Stimulated activated CD4-positive, alpha-beta T cell treated with anti-CD3 and anti-CD28 coated beads, Interleukin-15, amount 100 ng/mL, for 24 hours (primary cell): ENCODE results near the gene EDIL3.

Experiments
- DNase-seq: peaks from one replicate; pipeline ENCODE4 v3.0.0-alpha.2; 2020

EDIL3 gene

DNA sequence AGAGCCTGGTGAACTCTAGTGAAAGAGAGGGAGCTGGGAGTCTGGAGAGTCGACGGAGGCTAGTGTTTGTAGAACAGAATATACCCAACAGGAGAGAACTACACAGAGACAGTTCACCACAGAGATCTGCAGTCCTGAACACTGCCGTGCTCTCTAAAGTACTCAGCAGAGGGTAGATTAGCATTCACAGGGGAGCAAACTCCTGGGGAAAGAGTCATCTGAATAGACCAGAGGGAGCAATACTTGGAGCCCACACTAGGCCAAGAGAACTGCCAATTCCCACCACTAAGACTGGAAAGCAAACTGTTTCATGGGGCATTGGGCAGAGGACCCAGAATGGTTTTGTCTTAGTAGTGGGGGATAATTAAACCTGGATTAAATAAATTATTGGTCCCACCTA, 235.6 kb downstream of the EDIL3 start:
- no peak for DNase-seq

DNA sequence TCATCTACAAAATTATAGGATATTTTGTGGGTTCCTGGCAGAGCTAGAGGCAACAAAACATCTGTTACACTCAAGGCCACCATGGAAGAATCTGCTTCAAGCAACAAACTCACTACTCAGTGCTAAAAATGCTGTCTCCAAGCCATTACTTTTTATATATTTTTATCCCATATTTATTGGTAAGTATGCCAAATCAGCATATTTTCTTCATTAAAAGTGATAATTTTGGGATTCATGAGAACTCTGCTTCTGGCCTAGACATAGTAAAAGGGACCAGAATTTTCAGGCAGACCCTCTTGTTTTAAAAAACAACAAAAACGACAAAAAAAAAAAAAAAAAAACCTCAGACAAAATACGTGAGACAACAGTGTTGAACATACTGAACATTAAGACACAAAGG, 236.0 kb downstream of the EDIL3 start:
- DNase-seq, result no peak

DNA sequence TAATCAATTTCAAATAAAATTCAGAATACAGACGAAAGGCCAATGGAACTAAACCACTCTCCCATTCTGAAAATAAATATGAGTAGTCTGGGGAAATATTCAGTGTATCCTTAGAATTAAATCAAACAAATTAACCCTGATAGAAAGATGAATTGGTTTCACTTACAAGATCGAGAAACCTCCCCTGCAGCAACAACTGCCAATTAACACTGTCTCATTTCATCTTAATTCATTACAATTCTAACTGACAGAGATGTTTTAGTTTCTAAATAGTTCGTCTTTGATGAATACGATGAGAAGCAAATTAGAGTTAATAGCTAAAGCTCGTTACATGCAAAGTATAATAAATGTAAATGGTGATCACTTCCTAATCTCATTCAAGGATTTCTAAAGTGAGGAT, 247.1 kb downstream of the EDIL3 start:
- no peak for DNase-seq

DNA sequence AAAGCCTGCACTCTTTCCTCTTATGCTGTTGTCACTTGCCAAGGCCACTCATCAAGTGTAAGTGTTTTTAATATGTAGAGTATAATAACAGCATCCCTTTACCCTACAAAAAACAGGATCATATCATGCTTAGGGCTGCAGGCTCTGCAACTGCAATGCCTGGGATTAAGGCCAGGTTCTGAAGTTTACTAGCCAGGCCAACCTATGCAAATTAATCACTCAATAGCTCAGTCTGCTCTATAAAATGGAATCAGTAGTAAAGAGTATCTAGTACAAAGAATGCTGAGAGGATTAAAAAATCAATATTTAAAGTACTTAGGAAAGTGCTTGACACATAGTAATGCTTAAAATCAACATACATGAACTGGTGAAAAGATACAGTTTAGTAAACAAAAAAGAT, 253.3 kb downstream of the EDIL3 start:
- no peak for DNase-seq

DNA sequence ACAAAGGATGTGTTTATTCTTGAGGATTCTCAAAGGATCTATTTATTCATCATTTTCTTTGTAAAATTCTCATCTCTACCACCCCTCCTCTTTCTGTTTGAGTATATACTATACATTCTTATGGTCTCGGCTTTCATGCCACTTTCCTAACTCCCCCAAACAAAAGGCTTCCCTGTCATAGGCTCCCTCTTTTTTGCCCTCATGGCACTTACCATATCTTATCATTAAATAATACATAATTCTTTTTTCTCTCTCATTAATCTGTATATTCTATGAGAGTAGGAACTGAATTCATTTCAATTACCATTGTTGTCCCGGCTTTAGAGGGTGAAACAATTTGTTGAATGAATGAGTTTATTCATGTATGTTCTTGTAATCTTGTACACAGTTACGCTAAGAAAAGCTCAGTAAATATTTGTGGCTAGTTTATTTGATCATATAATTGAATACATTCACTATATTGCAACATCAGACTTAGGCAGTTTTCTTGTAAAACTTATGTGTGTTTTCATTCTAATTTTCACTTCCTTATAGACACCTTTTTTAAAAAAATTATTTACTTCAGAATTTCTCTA, 254.6 kb downstream of the EDIL3 start:
- DNase-seq, result no peak

DNA sequence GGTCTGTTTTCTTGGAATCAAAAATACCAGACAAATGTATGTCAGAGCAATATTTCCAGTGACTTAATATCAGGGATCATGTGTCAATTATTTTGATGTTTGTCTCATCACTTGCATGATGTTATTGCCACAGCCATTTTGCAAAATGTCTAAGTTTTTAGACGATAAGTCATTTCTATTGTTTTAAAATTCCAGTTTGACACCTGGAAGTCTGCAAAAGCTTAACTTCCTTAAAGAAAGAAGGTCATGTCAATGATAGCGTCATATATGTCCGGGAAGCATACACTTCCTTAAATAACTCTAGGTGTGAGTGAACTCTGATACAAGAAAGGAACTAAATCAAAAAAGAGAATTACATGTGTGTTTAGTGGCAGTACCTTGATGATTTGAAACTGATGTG, 259.5 kb downstream of the EDIL3 start:
- no peak for DNase-seq

DNA sequence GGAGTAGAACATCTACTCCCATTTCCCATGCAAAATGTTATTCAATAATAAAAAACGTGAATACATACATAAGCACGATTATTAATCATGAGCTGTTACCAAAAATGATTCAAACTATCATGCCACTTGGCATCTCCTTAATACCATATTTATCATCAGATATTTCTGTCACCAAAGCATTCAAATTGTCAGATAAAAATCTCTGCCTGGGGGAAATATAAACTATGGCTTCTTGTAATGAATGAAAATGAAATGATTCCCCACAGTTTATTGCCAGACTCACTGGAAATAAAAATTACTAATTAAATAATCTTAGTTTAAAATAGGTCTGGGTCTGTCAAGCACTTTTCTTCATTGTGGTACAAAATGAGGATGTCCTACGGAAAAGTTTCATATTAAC, 265.4 kb downstream of the EDIL3 start:
- no peak for DNase-seq

DNA sequence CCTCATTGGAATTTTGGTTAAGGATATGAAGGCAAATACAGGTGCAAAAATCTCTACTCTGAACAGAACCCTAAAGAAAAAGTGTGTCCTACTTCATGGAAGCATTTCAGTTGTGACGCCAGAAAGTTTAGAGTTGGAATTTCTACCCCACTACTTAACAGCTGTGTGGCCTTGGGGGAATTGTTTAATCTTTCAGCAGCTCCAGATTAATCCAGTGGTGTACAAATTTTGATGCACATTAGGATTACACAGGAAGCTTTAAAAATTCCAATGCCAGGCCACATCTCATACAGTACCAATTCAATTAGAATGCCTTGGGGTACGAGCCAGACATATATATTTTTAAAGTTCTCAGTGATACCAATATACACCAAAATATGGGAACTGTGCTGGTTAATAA, 266.1 kb downstream of the EDIL3 start:
- no peak for DNase-seq

DNA sequence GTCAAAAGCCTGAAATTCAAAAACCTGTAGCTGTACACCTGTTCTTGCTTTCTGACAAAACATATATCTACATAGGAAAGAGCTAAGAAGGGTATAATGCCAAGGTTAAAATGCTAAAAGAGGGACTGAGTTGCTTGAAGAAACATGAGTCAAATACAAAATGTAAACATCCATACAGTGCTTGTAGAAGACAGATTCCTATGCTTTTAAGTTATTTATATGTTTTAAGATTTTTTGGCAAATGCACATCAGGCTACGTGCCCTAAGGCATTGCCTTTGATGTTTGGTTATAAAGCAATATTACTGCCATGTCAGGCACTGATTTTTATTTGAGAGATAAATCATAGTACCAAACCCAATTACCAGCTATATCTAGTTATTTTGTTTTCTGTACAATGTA, 269.0 kb downstream of the EDIL3 start:
- no peak for DNase-seq

DNA sequence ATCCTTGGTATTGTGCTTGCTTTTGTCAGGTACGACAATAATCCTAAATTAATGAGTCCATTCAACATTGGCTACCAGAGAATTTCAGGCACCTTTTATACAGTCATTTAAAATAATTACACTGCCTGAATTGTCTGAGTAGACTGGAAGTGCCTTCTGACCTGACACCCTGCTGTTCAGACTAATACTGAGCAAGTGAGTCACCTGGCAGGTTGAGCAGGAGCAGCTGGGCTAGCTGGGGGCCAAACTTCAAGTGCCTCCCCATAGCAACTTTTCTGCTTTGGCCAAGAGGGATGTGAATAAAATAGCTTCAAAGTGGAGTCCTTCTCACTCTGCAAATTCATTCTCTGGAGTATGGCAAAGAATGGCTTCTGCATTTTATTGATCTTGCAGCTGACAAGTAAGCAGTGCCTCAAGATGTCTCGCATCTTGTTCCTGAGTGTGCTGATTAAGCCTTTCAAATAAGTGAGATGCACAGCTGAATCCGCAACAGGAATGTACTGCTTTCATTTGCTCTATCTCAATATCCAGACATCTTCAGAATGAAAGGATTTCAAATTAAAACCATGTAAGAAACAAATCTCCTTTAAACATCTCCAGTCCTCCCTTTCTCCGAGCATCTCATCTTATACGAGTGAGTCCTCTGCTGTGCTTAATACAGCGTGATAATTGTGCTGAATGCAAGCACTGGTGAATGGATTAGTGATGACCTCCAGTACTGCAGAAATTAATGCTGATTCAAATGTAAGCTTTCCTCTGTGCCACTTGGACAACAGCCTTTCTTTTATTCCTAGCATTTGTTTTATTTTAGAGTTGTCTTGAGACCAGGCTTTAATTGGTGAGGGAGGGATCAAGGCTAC, 271.2 kb downstream of the EDIL3 start:
- no peak for DNase-seq

DNA sequence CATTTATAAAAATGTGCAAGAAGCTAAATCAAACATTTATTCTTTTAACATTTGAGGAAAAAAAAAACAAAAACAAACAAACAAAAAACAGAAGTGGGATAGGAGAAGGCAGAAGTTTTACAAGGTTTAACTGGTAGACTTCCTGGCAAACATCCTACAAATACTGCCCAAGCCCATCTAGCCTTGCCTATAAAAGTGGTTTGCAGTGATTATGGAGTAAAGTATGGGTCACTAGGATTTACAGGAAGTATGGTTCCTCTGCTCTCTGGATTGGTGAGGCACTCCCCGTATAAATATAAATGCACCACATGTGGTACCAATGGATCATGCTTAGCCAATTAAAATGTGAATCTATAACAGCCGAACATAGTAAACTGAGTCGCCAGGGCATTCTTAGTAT, 291.9 kb downstream of the EDIL3 start:
- DNase-seq, result no peak

DNA sequence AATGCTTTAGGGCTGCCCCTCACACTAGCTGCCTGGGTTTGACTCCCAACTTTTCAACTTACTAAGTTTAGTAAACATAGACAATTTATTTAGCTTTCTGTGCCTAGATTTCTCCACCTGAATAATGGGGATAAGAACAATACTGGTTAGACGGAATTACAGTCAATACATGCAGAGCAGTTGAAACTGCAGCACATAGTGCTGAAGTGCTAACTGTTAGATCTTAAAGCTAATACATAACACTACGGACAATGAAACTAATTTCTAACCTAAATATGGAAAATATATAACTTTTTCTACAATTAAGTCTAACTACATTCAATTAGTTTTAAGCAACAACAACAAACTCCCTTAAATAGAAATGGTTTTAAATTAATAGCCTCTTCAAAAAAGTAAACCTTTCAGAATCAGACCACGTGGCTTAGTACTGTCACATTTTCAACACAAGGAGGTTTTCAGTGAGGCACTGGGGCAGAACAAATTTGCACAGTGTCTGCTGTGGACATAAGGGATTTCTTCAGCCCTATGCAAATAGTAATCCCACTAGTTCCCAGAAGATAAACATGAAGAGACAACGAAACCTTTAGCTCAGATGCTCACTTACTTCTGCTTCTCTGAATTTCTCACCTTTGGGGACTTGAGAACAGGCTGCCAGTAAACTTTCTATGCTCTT, 293.4 kb downstream of the EDIL3 start:
- DNase-seq, result no peak

DNA sequence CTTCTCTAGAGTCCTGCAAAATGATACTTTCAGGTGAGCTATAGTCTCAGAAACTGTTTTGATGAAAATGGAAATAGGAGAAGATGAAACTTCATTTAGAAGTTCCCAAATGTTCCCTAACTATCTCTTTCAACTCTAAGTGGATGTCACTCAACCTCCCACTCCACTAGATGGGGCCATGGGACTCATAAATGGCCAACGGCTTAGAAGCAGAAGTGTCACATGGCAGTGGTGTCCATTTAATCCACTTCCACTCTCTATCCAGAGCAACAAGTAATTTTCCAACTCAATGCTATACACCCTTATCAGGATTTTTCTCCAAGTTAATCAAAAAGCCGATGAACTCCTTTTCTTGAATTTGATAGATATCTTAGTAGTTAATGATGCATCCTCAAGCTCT, 295.7 kb downstream of the EDIL3 start:
- DNase-seq, result no peak

DNA sequence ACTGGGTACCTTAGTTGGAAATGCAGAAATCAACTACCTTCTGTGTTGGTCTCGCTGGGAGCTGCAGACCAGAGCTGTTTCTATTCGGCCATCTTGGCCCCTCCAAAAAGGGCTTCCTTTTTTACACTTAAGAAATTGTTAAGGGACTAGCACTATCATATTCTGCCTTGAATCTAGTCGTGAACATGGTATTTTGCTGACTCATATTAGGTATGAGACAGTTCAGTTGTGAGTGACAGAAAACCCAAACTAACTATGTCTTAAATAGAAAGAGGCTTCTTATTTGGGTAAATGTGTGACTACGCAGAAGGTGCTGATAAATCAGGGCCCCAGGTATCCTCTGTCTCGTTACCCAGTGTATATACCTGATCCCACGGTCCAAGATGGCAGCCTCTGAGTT, 298.2 kb downstream of the EDIL3 start:
- no peak for DNase-seq

DNA sequence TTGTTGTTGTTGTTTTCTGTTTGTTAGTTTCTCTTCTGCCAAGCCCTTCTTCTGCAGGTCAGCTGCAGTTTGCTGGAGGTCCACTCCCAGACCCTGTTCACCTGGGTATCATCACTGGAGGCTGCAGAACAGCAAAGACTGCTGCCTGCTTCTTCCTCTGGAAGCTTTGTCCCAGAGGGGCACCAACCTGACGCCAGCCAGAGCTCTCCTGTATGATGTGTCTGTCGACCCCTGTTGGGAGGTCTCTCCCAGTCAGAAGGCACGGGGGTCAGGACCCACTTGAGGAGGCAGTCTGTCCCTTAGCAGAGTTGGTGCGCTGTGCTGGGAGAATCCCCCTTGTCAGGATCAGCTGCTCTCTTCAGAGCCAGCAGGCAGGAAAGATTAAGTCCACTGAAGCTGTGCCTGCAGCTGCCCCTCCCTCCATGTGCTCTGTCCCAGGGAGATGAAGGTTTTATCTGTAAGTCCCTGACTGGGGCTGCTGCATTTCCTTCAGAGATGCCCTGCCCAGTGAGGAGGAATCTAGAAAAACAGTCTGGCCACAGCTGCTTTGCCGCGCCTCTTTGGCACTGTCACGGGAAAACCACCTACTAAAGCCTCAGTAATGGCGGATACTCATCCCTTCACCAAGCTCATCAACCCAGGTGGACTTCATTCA, 299.2 kb downstream of the EDIL3 start:
- DNase-seq, result no peak

DNA sequence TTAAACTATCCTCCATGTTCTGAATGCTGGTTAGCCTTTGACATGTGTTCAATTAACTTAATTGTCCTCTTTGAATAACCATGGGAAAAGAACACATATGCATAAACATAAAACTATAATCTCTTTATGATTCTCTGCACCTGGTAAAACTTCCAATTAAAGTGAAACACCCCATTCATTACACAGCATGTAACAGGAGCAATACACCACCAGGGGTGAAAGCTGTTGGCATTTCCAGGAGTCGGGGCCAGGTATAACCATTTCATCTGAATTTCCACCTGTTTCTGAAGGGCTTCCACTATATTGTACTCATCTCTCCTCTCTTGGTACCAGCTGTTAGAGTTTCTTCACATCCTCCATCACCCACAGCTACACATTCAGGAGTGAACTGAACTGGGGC, 303.8 kb downstream of the EDIL3 start:
- DNase-seq, result no peak

DNA sequence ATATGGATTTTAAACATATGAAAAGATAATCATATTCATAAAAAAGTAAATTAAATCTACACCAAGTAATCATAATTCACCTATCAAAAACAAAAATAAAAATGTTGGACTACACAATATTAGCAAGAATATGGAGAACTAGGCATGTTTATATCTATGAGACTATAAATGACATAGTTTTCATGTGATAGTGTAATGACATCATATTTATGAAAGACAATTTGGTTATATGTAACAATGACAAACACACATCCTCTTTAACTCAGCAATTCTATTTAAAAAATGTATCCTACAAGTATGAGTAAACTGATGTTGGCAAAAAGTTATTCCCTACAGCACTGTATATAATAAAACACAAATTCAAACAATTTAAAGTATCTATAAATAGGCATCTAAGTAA, 312.3 kb downstream of the EDIL3 start:
- DNase-seq, result no peak

DNA sequence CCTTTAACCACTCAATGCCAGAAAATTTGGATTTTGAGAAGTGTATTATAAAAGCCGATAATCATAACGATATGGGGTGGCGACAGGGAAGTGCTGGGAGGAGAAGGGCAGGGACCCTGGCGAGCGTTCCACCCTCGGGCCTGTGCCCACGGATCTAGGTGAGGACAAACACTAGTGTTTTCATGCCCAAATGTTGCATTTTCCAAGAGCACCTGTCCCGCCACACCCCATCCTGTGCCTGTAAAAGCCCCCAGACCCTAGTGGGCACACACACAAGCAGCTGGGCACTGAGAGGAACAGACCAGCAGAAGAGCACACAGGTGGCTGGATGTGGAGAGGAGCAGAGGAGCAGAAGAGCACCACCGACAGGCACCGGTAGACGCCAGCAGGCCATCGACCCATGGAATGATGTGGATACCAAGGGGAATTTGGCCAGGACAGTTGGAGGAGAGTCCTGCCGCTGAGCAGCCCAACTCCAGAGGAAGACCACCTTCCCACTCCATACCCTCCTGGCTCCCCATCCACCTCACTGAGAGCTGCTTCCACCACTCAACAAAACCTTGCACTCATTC, 315.0 kb downstream of the EDIL3 start:
- no peak for DNase-seq

DNA sequence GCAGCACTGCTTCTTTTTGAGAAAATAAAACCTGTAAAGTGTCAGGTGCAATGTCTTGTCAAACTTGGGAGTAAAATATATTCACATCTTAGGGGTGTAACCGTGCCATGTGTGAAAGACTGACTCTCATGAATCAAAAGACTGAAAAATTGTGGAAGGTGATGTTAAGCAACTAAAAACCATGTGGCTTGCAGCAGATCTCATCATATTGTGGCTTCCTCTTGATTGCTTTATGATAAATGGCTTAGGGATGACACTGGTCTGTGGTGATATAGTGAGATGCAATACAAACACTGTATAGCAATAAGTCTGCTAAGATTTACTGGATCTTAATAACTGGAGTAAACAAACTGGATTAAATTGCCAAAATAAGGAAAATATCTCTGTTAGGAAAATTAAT, 321.6 kb downstream of the EDIL3 start:
- DNase-seq, result no peak

DNA sequence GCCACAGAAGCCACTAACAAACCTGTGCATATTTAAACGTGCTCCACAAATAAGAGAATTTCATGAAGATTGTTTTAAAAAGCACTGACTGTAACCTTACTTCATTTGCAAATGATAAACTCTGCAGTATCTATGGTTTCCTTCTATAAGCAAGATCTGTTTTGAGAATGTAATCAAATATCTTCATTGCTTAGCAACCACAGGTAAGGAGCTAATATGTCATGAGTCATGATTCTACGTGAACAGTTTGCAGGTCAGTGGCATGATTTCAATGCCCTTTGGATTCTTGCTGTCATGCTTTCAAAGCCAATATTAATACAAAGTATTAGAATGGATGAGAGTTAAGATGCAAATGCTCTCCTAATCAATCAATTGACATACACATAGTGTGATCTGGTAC, 325.0 kb downstream of the EDIL3 start:
- no peak for DNase-seq

DNA sequence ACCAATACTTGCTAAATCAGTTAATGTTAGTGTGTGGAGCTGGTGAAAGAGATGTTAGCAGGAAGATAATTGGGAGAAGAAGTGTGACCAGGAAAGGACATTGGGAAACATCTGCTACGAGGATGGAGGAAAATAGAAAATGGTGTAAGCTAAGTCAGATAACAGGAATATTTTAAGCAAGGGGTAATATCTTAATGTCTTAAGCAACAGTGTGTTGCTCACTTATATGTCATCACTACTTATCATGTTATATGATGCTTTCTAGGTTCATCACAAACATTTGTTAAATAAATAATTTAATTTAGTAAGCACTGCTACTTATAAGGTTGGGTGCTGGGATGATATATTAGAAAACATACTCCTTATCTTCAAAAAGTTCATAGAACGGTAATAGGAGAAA, 326.1 kb downstream of the EDIL3 start:
- no peak for DNase-seq

DNA sequence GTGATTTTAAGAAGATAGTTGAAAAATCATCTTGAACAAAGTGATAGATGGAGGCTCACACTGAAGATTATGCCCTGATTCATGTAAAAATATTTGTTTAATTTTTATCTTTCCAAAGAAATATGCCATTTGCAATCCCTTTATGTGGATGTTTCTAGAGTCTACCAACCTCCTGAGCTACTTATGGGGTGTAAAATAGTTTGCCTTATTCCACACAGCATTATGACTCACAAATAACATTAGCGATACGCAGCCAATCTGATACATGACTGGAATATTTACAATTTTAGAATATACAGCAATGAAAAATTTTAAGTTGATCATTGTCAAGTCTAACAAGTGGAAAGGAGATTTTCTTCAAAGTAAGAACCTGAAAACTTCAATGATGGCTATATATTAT, 327.5 kb downstream of the EDIL3 start:
- DNase-seq, result no peak

DNA sequence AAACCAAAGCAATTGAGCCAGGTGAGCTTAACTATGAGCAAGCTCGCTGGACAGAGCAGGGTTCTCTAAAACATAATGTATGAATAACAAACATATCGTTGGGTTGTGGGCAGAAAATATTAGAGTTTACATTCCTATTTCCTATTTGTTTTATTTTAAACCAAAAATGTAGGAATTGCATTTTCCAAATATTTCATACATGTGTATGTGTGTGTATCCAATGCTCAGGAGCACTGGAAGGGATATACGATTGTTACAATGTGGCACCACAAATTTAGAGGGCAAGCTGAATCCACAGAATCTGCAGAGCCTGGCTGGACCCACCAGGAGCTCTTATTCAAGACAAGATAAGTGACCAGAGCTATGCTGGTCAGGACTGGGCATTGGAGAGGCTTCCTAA, 338.7 kb downstream of the EDIL3 start:
- DNase-seq, result no peak

DNA sequence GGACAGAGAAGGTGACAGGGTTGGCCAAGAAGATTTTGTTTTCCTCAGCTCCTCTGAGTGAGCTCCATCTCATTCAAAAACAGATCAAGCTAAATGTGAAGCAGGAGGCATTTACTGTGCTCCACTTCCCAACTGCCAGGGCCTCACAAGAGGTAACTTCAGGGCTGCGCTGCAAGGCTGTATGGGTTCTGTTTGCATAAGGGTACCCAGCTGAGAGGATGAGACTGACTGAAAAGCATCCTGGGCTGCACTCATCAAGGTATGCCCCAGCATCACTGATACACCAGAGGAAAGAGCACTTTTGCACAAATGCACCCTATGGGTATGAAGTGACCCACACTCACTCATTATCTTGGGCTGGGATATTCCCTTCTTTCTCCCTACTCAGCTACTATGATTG, 347.8 kb downstream of the EDIL3 start:
- no peak for DNase-seq
